K562 (cell line): ENCODE data around the gene USP48. TPM values are rescaled to one million over a fixed set of nuclear protein-coding genes. Genes with fewer than 3 reads are reported as not detected.

Source experiments
- BRD4 ChIP-seq: fragments of 200-600 bp; sonication (generic); IDR thresholded peaks from 2 replicates; pipeline ENCODE4 v1.6.1; 2017; ENCODE audit warnings: inconsistent platforms
- KLF6 ChIP-seq: fragments of 250-450 bp; sonication (Bioruptor Pico); IDR thresholded peaks from 2 replicates; pipeline ENCODE4 v1.4.0; 2020; ENCODE audit warnings: mild to moderate bottlenecking, moderate library complexity, borderline replicate concordance
- MTF1 ChIP-seq: fragments of 250-450 bp; sonication (Bioruptor Pico); IDR thresholded peaks from 2 replicates; pipeline ENCODE4 v1.9.0; 2021; ENCODE audit warnings: moderate library complexity, mild to moderate bottlenecking, inconsistent platforms, borderline replicate concordance
- NCOA2 ChIP-seq, 2 experiments: fragments of 450-650 bp; IDR thresholded peaks; 2 replicates each; pipeline ENCODE4 v1.6.1; 2018; ENCODE audit warnings: mild to moderate bottlenecking in 2 of 2, moderate library complexity in 1 of 2; ENCODE audit not compliant: partially characterized antibody in 2 of 2
- OTX1 ChIP-seq: fragments of 450-650 bp; formaldehyde crosslinking; IDR thresholded peaks from 2 replicates; pipeline ENCODE4 v1.4.0; 2022; ENCODE audit warnings: mild to moderate bottlenecking
- POLR2AphosphoS2 ChIP-seq: IDR thresholded peaks from 2 replicates; pipeline ENCODE4 v1.6.1; 2012; ENCODE audit warnings: low read length, improper control_type of control experiment
- POLR2H ChIP-seq: IDR thresholded peaks from 2 replicates; pipeline ENCODE4 v1.6.1; 2016; ENCODE audit warnings: missing genetic modification characterization, low read depth, mild to moderate bottlenecking, control low read depth, missing compliant biosample characterization, moderate library complexity
- RFX7 ChIP-seq: fragments of 250-450 bp; sonication (Bioruptor Pico); IDR thresholded peaks from 2 replicates; pipeline ENCODE4 v1.5.1; 2021; ENCODE audit warnings: mild to moderate bottlenecking
- SIN3A ChIP-seq, 2 experiments: fragments of 150-350 bp in 1 of 2; IDR thresholded peaks; 2 replicates each; pipeline ENCODE4 v1.6.1; 2011 to 2016; ENCODE audit warnings: borderline replicate concordance in 2 of 2, low read depth in 2 of 2, low read length in 2 of 2, mild to moderate bottlenecking in 2 of 2, moderate library complexity in 2 of 2; ENCODE audit not compliant: control insufficient read depth in 1 of 2
- STAG1 ChIP-seq: sonication (generic); formaldehyde crosslinking; IDR thresholded peaks from 2 replicates; pipeline ENCODE4 v1.5.0; 2020; ENCODE audit warnings: missing genetic modification reagents, borderline replicate concordance
- TAF7 ChIP-seq: fragments of 450-650 bp; IDR thresholded peaks from 2 replicates; pipeline ENCODE4 v1.6.1; 2016; ENCODE audit warnings: missing genetic modification characterization, missing compliant biosample characterization
- TEAD2 ChIP-seq: fragments of 450-650 bp; IDR thresholded peaks from 2 replicates; pipeline ENCODE4 v1.6.1; 2016; ENCODE audit warnings: missing genetic modification characterization, control low read depth, missing compliant biosample characterization
- U2AF2 ChIP-seq: fragments of 200-400 bp; formaldehyde crosslinking; optimal IDR thresholded peaks from 2 replicates; pipeline ENCODE3; 2017; ENCODE audit warnings: low read depth, mild to moderate bottlenecking, low read length
- WHSC1 ChIP-seq: IDR thresholded peaks from one replicate; pipeline ENCODE4 v1.6.1; 2012; ENCODE audit warnings: low read length, control low read depth, inconsistent platforms
- XRCC3 ChIP-seq: fragments of 450-650 bp; IDR thresholded peaks from 2 replicates; pipeline ENCODE4 v1.6.1; 2017; ENCODE audit warnings: mild to moderate bottlenecking, moderate library complexity
- ZBTB5 ChIP-seq: fragments of 450-650 bp; IDR thresholded peaks from 2 replicates; pipeline ENCODE4 v1.6.1; 2017; ENCODE audit warnings: antibody characterized with exemption
- ZNF140 ChIP-seq: fragments of 250-450 bp; sonication (Bioruptor Pico); IDR thresholded peaks from 2 replicates; pipeline ENCODE4 v1.8.0; 2021; ENCODE audit warnings: moderate library complexity, mild to moderate bottlenecking, inconsistent platforms
- ZNF444 ChIP-seq: fragments of 250-450 bp; sonication (Bioruptor Pico); IDR thresholded peaks from 2 replicates; pipeline ENCODE4 v1.4.0; 2020; ENCODE audit warnings: mild to moderate bottlenecking, moderate library complexity
- polyA plus RNA-seq, 8 experiments: library from polyadenylated mRNA; depleted of rRNA in 4 of 8; stranded (reverse) in 5 of 8; unstranded in 3 of 8; fragments of >200 nt; fragmentation: Nextera tagmentation in 2 of 8; fragmentation: Illumina TruSeq in 1 of 8; extraction: Ambion mirVana in 2 of 8; extraction: Trizol in 1 of 8; gene quantifications; 2 replicates each; pipeline versions ENCODE4 v1.2.1 to v1.2.3, GENCODE V29; 2011 to 2014; ENCODE audit warnings: inconsistent platforms in 1 of 8, missing spikeins in 1 of 8
- total RNA-seq, 7 experiments: library from RNA; depleted of rRNA in 6 of 7; stranded (reverse); fragments of >200 nt in 6 of 7; fragmentation: Illumina TruSeq in 2 of 7; extraction: Trizol in 2 of 7; gene quantifications; 2 replicates each; pipeline versions ENCODE4 v1.2.1 to v1.2.3, GENCODE V29; 2011 to 2021; ENCODE audit warnings: low replicate concordance in 1 of 7
- TF ChIP-seq, protein P1 (sequence below), 2 experiments: fragments of 200-800 bp in 1 of 2; sonication (Bioruptor generic) in 1 of 2; sonication (generic) in 1 of 2; formaldehyde crosslinking in 1 of 2; IDR thresholded peaks in 1 of 2; conservative IDR thresholded peaks in 1 of 2; 2 replicates each; pipeline versions ENCODE4 v1.5.0 to v1.6.1; 2016 to 2020; ENCODE audit warnings: missing compliant biosample characterization in 1 of 2, missing genetic modification characterization in 1 of 2, missing genetic modification reagents in 1 of 2
- TF ChIP-seq, protein P2 (sequence below): fragments of 450-650 bp; IDR thresholded peaks from 2 replicates; pipeline ENCODE4 v1.6.1; 2014; ENCODE audit warnings: low read depth, mild to moderate bottlenecking, moderate library complexity, borderline replicate concordance
- TF ChIP-seq, protein P3 (sequence below): fragments of 450-650 bp; IDR thresholded peaks from 2 replicates; pipeline ENCODE4 v1.6.1; 2016; ENCODE audit warnings: low read depth, mild to moderate bottlenecking, moderate library complexity

USP48 gene
- total and polyA plus RNA-seq, 9 of the 15 experiments (the other 6 are each of a cell fraction or from before 2014, with no cell fraction given): 23.3 to 123 (median 106) TPM

DNA sequence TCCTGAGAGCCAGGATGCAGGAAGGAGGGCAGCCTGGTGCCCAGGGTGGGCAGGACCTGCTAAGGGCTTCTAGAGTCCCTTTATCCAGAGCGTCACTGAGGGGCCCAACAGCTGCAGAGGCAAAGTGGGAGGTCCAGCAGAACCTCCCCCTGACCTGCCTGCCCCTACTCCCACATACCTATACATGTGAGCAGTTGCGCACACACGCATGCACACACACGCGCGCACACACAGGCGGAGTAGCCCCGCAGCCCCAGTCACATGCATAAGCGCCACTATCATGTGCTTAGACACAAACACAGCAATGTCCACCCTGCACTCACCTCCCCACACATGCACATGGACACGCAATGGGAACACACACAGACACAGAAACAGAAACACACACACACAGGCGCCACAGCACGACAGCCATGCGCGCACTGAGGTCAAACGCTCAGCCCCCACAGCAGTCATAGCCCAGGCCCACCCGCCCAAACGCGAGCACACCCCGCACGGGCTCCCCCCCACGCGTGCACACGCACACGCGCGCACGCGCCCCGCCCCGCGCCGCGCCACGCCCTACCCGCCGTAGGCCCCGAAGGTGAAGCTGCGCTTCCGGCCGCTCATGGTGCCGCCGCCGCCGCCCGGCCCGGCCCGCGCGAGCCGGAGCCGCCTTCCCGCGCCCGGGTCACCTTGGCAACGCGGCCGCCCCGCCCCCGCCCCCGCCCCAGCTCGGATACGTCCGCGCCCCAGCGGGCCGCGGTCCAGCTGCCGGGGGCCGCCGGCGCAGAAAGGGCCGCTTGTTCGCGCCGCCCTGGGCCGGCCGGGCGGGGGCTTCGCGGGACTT lies 131.5 kb downstream of the USP48 start (continued):
- TF ChIP-seq, protein P1, sequence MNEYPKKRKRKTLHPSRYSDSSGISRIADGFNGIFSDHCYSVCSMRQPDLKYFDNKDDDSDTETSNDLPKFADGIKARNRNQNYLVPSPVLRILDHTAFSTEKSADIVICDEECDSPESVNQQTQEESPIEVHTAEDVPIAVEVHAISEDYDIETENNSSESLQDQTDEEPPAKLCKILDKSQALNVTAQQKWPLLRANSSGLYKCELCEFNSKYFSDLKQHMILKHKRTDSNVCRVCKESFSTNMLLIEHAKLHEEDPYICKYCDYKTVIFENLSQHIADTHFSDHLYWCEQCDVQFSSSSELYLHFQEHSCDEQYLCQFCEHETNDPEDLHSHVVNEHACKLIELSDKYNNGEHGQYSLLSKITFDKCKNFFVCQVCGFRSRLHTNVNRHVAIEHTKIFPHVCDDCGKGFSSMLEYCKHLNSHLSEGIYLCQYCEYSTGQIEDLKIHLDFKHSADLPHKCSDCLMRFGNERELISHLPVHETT (CRISPR knock-in tag; conservative IDR thresholded peaks at IDR 0.05 in 1 of 2, IDR thresholded peaks at IDR 0.05 in 1 of 2): peak in 1 of 2 experiments; percentile 88; a peak in 2 of 4 replicates
- TF ChIP-seq OTX1 (CRISPR knock-in tag): peak; percentile 54; the same call in 1 of the 2 replicates
- TF ChIP-seq ZNF140 (CRISPR knock-in tag): no peak
- no peak for TF ChIP-seq TEAD2 (tag)
- TF ChIP-seq SIN3A (IDR thresholded peaks at IDR 0.05; ENCODE audit: borderline replicate concordance in 2 of 2, control insufficient read depth in 1 of 2, low read depth in 2 of 2, low read length in 2 of 2): peak in 1 of 2 experiments; percentile 12; a peak in 1 of 4 replicates
- TF ChIP-seq TAF7: no peak
- TF ChIP-seq POLR2H (tag): no peak
- no peak for TF ChIP-seq MTF1 (CRISPR knock-in tag)
- no peak for TF ChIP-seq WHSC1
- TF ChIP-seq POLR2AphosphoS2: no peak
- no peak for TF ChIP-seq BRD4
- no peak for TF ChIP-seq RFX7 (CRISPR knock-in tag)
- TF ChIP-seq, protein P2, sequence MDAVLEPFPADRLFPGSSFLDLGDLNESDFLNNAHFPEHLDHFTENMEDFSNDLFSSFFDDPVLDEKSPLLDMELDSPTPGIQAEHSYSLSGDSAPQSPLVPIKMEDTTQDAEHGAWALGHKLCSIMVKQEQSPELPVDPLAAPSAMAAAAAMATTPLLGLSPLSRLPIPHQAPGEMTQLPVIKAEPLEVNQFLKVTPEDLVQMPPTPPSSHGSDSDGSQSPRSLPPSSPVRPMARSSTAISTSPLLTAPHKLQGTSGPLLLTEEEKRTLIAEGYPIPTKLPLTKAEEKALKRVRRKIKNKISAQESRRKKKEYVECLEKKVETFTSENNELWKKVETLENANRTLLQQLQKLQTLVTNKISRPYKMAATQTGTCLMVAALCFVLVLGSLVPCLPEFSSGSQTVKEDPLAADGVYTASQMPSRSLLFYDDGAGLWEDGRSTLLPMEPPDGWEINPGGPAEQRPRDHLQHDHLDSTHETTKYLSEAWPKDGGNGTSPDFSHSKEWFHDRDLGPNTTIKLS: no peak
- no peak for TF ChIP-seq ZBTB5
- TF ChIP-seq, protein P3, sequence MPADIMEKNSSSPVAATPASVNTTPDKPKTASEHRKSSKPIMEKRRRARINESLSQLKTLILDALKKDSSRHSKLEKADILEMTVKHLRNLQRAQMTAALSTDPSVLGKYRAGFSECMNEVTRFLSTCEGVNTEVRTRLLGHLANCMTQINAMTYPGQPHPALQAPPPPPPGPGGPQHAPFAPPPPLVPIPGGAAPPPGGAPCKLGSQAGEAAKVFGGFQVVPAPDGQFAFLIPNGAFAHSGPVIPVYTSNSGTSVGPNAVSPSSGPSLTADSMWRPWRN: no peak
- no peak for TF ChIP-seq KLF6 (CRISPR knock-in tag)
- 0 out of 2 replicates have a peak, but pooled peaks have one; percentile 22 for TF ChIP-seq STAG1
- no peak for TF ChIP-seq NCOA2 (IDR thresholded peaks at IDR 0.05; ENCODE audit: partially characterized antibody in 2 of 2)
- TF ChIP-seq XRCC3: no peak
- no peak for TF ChIP-seq ZNF444 (CRISPR knock-in tag)
- TF ChIP-seq U2AF2: no peak
